ENCODE data around the gene CUL4A.
"Not testable (repeated sequence)": the region's sequence is repeated elsewhere in the genome, so short reads cannot be mapped to it uniquely, and the experiment has no call there.

CUL4A gene

GRCh38 chr13:113209336-113209758 is at the start of gene CUL4A:
CUL4A (plus strand) TSS chr13:113209613; CDS start chr13:113209628, 15 bp downstream.
- no peak for TF ChIP-seq CTCF (IDR thresholded peaks at IDR 0.05; ENCODE audit: borderline replicate concordance, insufficient read depth, low read depth, low read length)
- H3K4me3 ChIP-seq (ENCODE audit: low read depth, low read length): peak within 1 kb of the TSS; percentile 95

GRCh38 chr13:113159701-113160100 is 49.7 kb upstream of the CUL4A start:
- no peak for TF ChIP-seq CTCF (IDR thresholded peaks at IDR 0.05; ENCODE audit: borderline replicate concordance, insufficient read depth, low read depth, low read length)
- H3K4me3 ChIP-seq (ENCODE audit: low read depth, low read length): no peak overlapping the region

GRCh38 chr13:113160983-113161382 is 48.4 kb upstream of the CUL4A start:
- no peak overlapping the region for H3K4me3 ChIP-seq (ENCODE audit: low read depth, low read length)
- no peak for TF ChIP-seq CTCF (IDR thresholded peaks at IDR 0.05; ENCODE audit: borderline replicate concordance, insufficient read depth, low read depth, low read length)

GRCh38 chr13:113161433-113161832 is 48.0 kb upstream of the CUL4A start:
- no peak overlapping the region for H3K4me3 ChIP-seq (ENCODE audit: low read depth, low read length)

GRCh38 chr13:113161975-113162374 is 47.4 kb upstream of the CUL4A start:
- H3K4me3 ChIP-seq (ENCODE audit: low read depth, low read length): not testable (repeated sequence)

More at GRCh38 chr13:113161433-113161832, 48.0 kb upstream of the CUL4A start:
- TF ChIP-seq CTCF (IDR thresholded peaks at IDR 0.05; ENCODE audit: borderline replicate concordance, insufficient read depth, low read depth, low read length): no peak

- no peak overlapping the region for H3K4me3 ChIP-seq (ENCODE audit: low read depth, low read length)
- TF ChIP-seq CTCF (IDR thresholded peaks at IDR 0.05; ENCODE audit: borderline replicate concordance, insufficient read depth, low read depth, low read length): no peak
These were observed 46.4 kb upstream of the CUL4A start for GRCh38 chr13:113162783-113163685.

GRCh38 chr13:113164492-113164891 is 44.9 kb upstream of the CUL4A start:
- no peak for TF ChIP-seq CTCF (IDR thresholded peaks at IDR 0.05; ENCODE audit: borderline replicate concordance, insufficient read depth, low read depth, low read length)
- no peak overlapping the region for H3K4me3 ChIP-seq (ENCODE audit: low read depth, low read length)

Data from GM12875 (cell line).